Measurements from ENCODE around the gene MACROD1.
A peak's percentile ranks its signal among the peaks of the same experiment; 100 is the strongest.

Gene MACROD1

DNA sequence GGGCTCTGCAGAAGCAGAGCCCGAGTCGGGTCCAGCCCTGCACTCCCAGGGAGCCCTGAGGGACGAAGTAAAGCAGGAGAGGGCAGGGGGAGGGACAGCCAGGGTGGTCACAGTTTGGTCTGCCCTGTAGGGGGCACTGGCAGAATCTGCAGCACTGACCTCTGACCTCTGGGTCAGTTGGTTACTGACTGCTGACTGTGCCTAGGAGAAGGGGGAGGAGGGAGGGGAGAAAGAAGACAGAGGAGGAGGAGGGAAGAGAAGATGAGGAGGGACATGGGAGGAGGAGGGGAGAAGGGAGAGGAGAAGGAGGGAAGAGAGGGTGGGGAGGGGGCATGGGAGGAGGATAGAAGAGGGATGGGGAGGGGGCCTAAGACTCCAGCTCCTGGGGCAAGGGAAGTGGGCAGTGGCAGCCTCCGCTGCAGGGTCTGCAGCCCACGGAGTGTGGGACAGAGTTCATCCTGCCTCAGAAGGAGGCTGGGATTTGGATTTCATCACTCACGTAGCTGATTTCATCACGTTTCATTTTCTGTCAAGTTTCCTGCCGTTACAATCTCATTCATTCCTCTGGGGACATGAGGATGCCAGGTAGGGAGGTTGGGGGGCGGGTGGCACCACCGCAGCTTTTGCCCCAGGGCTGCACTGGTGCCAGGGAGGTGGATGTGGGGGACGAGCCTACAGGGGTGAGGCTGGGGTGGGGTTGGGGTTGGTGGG is 75.0 kb downstream of the MACROD1 start:
- no peak for DNase-seq

DNA sequence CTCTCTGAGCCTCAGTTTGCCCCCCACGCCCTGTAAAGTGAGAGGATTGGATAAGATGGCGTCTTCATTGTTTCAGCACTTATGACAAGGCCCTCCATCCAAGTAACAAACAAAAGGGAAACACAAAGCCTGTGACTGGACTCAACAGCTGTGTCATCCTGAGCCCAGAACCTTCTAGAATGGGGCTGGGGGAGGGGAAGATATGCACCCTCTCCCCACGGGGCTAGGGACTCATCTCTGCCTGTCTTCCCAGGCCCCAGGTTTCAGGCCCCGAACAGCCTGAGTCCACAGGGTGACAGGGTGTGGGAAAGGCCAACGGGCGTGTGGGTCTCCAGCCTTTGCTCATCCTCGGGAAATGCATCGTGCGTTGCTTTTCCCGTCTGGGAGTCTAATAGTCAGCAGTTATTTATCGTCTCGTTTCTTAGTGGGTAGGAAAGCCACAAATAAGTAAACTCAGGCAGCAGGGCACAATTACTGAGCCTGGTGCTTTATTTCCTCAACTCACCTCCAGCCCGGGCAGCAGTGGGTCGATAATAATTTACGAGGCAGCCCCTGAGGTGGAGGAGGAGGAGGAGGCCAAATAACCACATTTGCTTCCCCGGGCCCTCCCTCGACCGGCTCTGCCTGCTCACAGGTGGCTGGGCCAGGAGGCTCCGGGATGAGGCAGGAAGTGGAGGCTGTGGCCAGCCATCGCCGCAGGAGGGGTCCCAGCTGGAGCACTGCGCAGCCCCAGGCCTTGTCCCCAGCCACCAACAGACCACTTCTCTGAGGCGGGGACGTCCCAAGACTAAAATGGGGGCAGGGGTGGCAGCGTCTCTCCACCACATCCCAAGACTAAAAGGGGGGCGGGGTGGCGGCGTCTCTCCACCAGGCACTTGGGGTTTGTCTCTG is 75.8 kb downstream of the MACROD1 start:
- DNase-seq, result no peak

DNA sequence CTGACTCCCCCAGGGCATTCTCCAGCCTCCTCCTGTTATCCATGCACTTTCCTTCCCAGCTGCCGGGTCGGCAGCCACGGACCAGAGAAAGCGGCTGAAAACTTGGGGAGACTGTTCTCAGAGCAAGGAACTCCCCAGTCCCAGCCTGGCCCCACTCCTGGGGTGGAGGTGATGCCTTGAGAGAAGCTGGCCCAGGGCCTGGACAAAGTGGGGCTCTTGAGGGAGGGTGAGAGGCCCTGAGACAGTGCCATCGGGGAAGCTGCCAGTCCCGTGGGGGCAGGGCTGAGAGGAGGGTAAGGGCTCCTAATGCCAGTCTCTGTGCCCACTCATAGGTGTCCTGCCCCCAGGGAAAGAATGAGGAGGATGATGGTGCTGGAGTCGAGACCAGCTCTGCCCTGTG is 76.4 kb downstream of the MACROD1 start:
- no peak for DNase-seq

DNA sequence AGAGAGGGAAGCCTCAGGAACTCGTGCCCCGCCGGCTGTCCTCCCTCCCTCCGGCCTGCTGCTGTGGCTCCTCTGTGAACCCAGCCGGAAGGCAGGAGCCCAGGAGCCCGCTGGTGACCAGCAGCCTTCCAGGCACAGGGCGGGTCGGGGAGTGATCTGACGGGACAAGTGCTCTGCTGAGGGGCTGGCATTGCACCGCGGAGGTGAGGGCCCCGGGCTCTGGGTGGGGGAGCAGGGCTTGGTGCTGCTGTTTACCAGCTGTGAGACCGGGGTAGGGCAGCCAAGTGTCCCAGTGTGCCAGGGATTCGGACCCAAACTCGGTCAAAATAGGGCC is 76.9 kb downstream of the MACROD1 start:
- DNase-seq, result no peak

DNA sequence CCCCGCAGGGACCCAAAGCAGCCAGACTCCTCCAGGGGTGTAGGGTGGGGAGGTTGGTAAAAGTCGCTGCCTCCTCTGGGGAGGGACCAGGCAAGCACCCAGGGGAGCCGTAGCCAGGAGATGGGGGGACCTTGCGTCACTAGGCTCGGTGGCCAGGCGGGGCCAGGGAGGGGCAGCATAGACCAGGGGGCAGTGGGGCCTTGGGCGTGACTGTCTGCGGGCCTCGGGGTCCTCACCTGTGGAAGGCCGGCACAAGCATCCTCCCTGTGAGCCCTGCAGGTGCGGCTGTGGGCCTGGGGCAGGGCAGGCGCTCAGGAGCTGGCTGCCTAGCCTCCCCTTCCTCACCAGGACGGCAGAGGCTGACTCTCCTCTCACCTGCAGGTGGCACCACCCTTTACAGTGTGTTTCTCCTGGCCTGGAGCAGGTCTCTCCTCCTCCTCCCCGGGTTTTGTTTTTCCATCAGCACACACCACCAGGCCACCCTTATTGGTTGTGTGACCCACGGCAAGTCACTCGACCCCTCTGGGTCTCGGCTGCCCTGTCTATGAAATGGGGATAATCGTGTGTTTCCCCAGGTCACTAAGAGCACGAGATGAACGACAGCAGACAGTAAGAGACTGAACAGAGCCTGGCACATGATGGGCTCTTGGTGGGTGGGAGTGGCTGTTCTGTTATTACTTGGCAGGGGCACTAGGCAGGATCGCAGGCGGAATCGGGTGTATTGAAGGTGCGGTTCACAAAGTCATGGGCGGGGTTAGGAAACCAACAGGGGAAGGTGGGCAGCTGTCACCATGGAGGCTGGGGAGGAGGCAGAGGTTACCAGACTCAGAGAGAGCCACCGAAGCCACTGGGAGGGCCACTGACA is 77.5 kb downstream of the MACROD1 start:
- no peak for DNase-seq

DNA sequence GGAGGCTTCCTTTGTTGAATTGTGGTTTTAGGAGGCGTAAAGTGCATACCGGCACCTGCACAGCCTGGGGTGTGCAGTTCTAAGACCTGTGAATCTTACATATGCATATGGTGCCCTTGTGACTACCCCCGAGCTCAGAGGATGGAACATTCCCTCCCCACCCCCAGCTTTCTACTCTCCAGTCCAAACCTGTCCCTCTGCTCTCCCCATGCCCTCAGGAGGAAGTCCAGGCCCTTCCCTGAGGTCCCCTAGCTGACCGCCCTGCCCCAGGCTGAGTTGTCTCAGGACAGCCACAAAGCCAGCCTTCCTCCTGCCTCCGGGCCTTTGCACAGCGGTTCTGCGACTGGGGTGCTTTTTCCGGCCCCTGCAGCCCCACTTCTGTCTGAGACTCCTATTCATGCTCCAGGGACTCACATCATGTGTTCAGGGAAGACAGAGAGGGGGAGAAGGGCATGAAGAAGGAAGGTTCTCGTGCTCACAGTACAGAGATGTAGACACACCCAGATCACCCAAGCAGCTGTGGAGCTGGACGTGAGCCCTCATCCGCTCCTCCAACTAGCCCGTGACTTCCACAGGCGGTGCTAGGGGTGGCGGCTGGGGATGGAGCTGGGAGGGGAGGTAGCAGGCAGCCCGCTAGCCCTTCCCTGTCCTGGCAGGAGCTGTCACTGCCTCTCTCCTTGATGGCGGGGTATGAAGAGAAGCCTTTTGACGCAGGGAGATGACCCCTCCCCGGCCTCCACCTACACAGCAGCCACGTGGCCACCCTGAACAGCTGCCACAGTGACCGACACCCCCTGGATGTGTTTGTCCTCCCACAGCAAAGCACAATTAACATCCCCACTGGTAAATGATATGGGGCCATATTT is 79.4 kb downstream of the MACROD1 start:
- no peak for DNase-seq

DNA sequence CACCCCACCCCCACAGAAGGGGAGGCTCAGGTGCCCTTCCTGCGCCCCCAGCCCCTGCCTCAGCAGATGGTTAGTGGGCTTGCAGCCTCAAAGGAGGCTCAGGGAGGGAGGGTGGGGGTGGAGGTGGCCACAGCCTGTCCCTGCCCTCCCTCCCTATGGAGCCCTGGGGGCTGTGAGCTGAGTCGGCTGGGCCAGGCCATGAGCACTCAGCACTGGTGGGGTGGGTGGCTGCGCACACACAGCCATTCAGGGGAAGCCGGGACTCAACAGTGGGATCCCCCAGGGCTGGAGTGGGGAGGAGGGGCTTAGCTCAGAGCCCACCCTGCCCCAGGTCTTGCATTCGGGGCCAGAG is 80.0 kb downstream of the MACROD1 start:
- no peak for DNase-seq

DNA sequence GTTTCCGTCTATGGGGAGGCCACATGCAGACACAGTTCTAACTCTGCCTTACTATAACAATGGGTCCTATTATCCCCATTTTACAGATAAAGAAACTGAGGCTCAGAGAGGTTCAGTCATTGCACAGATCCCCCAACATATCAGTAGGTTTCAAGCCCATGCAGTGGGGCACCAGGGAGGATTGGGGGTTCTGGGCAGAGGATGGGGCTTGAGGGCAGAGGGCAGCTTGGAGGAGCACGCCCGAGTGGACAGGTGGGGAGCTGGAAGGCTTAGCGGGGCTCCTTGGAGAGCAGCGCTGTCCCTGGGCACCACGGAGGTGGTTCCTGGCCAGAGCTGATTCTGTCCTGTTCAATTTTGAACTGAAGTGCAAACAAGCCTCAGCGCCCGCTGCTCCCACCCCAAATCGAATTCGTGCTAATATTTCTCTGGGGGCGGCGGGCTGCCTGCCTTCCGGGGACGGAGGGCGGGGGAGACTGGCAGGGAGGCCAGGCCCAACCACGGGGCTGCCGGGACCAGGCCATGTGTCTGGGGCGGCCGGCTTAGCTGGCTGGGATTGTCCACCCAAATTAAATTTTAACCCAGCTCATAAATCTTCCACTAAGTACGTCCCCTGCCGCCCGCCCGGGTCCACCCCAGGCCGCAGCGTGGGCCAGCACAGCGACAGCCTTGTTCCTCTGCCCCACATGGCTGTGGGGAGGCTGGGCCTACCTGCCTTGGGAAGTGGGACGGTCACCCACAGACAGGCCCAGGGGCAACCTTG is 80.8 kb downstream of the MACROD1 start:
- DNase-seq, result no peak

DNA sequence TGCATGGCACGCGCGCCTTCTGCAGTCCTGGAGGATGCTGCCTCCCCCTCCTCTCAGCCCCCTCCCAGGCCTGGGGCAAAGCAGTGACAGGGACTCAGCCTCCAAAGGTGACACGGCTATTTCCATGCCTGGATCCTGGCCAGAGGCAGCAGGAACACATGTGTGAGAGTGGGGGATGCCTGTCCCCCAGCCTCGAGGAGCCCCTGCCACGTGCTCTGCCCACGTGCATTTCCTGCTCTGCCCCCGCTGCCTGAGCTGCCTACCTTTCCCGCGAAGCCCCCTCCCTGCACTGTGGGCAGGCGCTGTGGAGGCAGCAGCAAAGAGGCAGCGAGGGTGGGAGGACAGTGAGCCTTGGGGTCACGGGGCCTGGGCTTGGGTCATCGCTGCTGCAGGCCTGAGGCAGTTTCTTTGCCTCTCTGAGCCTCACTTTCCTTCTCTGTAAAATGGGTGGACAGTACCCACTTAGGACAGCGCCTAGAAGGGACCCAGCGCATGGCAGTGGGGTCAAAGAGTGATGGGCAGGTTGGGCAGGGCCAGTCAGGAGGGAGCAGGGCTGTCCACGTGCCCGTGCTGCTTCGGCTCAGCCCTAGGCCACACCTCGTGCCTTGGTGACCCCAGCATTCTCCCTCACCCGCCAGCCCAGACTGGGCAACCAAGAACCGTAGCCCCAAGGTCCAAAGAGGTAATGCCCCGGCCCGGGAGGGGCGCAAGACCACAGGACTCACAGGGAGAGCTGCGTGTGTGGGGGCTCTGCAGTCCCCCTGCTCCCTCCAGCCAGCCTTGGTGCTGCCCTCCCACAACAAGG is 81.6 kb downstream of the MACROD1 start:
- DNase-seq, result no peak

DNA sequence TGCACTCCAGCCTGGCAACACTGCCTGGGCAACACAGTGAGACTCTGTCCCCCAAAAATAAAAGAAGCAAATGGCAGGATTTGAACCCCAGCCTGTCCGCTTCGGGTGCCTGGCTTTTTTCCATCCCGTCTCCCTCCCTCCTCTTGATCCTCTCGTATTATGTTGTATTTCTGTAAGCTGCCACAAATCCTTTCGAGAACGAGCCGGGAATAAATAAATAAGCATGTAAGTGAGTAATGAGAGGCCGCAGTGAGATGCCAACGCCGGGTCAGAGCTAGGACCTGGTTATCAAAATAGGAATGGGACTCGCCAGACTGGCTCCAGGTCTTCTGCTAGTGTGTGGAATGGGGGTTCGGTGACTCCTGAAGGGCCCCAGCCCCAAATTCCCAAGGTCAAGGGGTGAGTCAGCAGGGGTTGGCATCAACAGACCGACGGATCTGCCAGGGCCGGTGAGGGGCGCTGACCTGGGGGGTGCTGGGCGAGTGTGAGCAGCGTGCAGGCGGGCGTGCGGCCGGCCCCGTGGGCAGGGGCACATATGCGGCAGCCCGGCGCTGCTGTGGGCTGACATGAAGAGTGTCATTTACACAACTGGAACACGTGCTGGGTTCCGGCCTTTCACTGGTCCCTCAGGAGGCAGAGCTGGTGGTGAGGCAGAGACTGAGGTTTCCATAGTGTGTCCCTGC is 82.4 kb downstream of the MACROD1 start:
- no peak for DNase-seq

DNA sequence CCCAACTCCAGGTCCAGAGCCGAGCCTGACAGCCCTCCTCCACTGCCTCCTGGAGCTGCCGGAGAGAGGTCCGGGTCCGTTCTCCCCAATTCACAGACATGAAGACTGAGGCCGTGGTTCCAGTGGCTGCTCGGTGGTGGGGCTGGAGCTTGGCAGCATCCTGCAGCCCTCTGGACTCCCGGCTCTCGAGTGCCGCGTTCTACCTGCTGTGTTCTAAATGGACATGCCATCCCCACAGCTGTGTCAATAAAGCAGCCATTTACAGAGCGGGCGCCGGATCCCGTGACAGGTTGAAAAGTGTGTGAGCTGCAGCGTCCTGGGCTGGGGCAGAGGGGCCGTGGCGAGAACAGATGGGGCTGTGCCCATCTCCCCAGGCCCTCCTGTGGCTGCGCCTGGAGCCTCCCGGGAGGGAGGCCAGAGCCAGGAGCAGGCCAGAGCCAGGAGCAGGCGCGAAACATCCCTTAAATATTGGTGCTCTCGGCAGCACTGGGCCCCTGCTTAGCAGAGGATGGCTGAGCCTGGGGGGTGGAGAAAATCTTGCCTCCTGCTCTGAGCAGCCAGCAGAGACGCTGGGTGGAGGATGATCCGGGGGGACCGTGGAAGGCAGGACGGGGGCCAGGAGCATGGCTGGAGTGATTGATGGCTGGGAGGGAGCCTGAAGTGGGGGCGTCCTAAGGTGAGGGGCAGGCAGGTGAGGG is 84.0 kb downstream of the MACROD1 start:
- DNase-seq, result peak; percentile 50

DNA sequence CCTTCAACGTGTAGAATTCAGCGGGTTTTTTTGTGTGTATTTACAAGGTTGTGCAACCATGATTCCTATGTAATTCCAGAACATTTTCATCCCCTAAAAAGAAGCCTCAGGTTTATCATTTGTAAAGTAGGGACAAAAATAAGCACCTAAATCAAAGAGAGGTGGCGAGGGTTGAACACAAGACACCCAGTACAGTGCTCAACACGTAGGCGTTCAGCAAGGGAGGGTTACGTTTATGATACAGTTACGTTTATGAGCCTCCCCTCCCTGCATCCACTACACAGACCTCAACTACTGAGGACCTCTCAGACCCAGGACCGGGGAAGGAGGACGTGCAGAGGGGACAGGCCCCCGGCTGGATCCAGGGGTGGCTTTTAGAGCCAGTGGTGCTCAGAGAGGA is 85.5 kb downstream of the MACROD1 start:
- DNase-seq, result no peak

DNA sequence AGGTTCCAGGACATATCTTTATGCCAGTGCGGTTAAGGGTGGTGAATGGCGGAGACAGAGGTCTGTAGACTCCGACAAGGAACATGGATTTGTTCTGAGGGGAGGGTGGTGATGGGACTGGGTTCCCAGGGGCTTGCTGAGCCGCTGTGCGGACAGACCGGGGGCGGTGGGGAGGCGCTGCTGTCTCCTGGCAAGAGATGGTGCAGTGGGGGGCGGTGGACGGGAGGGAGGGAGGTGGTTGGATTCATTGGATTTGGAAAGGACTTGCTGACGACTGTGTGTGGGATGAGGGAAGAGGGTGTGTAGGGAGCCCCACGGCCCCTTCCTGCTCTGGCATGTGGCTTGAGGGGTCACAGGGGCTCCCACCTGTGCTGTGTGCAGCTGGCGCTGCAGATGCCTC is 87.0 kb downstream of the MACROD1 start:
- no peak for DNase-seq

DNA sequence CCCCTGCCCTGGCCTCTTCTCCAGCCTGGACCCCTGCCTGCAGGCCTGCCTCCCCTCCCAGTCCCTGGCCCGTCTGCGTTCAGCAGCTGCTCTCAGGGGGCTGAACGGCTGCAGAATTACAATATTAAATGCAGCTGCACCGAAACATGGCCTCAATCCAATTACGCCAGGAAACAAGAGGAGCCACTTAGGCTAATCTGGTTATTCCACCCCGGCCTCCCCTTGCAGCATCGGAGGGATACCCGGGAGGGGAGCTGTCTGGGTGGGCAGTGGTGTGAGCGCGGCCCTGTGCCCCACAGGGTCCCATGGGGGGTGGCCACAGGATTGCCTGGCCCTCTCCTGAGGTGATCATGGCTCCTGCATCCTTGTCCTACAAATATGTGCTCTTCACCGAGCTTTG is 87.6 kb downstream of the MACROD1 start:
- peak; percentile 81 for DNase-seq

DNA sequence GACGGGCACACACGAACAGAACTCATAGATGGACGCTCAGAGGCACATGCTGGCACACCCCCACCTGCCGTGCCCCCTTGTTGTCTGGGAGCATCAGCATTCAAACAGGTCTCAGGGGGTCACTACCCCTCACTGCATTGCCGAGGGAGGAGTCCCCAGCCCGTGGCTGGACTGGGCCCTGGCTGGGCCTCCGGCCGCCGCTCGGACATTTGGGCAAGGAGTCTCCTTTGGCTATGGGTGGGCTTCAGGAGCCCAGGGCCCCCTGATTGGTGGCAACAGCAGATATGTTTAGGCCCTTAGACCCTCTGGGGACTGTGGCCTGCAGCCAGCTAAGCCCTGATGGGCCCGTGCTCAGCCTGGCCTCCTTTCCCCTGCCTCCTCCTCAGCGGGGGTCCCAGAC is 88.3 kb downstream of the MACROD1 start:
- no peak for DNase-seq

DNA sequence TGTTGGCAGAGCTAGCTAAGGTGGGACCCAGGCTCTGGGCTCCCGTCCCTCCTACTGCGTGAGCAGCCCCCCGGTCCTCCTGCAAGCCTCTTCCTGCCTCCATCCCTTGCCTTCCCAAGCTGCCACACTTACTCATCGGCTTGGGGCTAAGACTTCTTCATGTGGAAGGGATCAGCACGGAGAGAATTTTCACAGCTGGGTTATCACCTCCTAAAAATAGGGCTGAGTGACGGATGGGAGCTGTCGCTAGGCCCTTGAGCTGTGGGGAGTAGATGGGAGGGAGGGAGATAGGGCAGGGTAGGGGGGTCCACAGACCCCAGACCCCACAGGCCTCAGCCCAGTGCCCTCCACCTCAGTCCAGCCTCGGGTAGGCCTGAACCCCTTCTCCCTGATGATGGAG is 89.2 kb downstream of the MACROD1 start:
- DNase-seq, result no peak

DNA sequence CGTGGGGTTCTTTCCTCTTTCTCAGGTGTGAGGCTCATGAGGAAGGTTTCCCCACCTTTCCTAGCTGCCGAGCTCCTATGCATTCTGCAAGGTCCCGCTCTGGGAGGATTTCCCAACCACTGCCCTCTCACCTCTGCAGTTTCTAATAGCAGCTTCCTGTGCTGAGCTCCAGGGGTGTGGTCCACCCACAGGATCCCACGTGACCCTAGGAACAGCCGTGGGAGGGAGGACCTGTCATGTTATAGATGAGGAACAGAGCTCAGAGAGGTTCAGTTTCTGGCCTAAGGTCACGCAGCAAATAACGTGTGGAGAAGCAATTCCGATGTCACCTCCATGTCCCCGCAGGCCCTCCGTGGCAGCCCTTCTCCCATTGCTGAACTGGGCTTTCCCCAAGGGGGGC is 91.7 kb downstream of the MACROD1 start:
- DNase-seq, result no peak

DNA sequence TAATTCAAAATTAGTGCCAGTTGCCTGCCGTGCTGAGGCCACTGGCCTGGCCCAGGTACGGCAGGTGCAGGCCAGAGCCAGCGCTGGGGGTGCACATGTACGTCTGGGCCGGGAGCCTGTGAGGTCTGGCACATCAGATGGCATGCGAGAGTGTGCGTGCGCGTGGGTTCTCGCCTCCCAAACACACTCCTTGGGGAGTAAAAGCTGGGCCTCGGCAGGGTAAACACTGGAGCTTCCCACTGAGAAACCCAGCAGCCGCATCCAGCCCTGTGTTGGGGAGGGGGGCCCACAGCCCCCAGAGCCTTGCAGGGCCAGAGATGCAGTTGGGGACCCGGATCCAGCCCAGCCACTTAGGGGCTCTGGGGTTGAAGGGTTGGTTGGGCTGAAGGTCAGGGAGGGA is 92.4 kb downstream of the MACROD1 start:
- no peak for DNase-seq

DNA sequence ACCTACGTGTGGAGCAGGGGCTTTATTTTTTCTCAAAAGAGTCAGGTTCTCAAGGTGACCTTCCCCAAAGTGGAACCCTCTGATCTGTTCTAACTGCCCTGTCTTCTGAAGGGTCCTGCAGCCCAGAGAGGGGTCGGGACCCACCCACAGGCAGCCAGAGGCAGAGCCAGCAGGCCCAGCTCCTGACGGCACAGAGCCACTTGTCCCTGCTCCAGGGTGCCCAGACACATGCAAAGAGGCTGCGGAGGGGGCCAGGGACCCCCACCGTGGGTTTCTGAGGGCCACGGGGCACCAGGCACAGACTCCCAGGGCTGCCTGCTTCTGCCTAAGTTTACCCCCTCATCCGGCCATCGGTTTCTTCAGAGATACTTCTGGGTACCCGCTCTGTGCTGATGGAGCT is 93.0 kb downstream of the MACROD1 start:
- no peak for DNase-seq

DNA sequence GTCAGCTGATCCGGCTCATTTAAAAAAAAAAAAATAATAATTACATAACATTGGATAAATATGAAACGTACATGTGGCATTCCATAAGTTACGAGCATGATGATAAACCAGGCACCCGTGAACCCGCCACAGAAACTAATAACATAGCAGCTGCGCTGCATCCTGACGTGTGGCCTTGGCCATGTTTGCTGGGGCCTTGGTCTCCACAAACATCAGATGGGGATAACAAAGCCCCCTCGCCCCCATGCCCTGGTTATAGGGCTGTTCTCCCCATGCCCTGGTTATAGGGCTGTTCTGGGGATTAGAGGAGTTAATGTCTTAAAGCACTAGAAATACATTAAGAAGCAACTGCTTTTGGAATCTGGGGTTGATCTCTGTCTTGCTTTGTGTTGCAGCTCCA is 93.5 kb downstream of the MACROD1 start:
- no peak for DNase-seq

All from NCI-H1105 (cell line).